Activated naive CD8-positive, alpha-beta T cell treated with anti-CD3 and anti-CD28 coated beads, Interleukin-2, amount 50 U/mL, for 16 hours (primary cell): ENCODE measurements around the gene PNPLA7.
"Not testable (repeated sequence)": the region's sequence is repeated elsewhere in the genome, so short reads cannot be mapped to it uniquely, and the experiment has no call there.

Experiments
- DNase-seq: peaks from one replicate; pipeline ENCODE4 v3.0.0-alpha.2; 2020; ENCODE audit warnings: low read depth, low spot score

Gene PNPLA7

GRCh38 chr9:137575716-137576411 lies 25.7 kb upstream of the PNPLA7 start:
- DNase-seq = no peak

- DNase-seq = no peak
These were observed 25.1 kb upstream of the PNPLA7 start for GRCh38 chr9:137575364-137575715.

- no peak for DNase-seq
These were observed 24.0 kb upstream of the PNPLA7 start for GRCh38 chr9:137574192-137574591.

GRCh38 chr9:137570566-137570965 lies 20.4 kb upstream of the PNPLA7 start:
- no peak for DNase-seq

GRCh38 chr9:137569609-137570203 lies 19.5 kb upstream of the PNPLA7 start:
- no peak for DNase-seq

- DNase-seq = not testable (repeated sequence)
These were observed 18.2 kb upstream of the PNPLA7 start for GRCh38 chr9:137568445-137568844.

GRCh38 chr9:137564817-137565411 lies 14.7 kb upstream of the PNPLA7 start:
- DNase-seq = no peak

GRCh38 chr9:137564134-137564533 lies 13.9 kb upstream of the PNPLA7 start:
- no peak for DNase-seq

- DNase-seq = no peak
These were observed 7.9 kb upstream of the PNPLA7 start for GRCh38 chr9:137558127-137558526.

- no peak for DNase-seq
These were observed 6.1 kb upstream of the PNPLA7 start for GRCh38 chr9:137556069-137556838.

- no peak for DNase-seq
These were observed 5.0 kb upstream of the PNPLA7 start for GRCh38 chr9:137555179-137555578.

- no peak for DNase-seq
These were observed 4.1 kb upstream of the PNPLA7 start for GRCh38 chr9:137554349-137554748.

GRCh38 chr9:137553654-137554053 lies 3.5 kb upstream of the PNPLA7 start:
- not testable (repeated sequence) for DNase-seq

GRCh38 chr9:137552022-137552768 lies 2.0 kb upstream of the PNPLA7 start:
- no peak for DNase-seq

GRCh38 chr9:137551264-137552021 lies 1.2 kb upstream of the PNPLA7 start, which contains the start of gene MRPL41:
MRPL41 (plus strand) TSS chr9:137551879; CDS start chr9:137552082, 203 bp downstream.
- DNase-seq = peak; percentile 78

- not testable (repeated sequence) for DNase-seq
These were observed 709 bp upstream of the PNPLA7 start for GRCh38 chr9:137550958-137551263.

- DNase-seq = no peak
These were observed 2.3 kb downstream of the PNPLA7 start for GRCh38 chr9:137547687-137548543.

- no peak for DNase-seq
These were observed 5.1 kb downstream of the PNPLA7 start for GRCh38 chr9:137545123-137545522.

- DNase-seq = no peak
These were observed 5.9 kb downstream of the PNPLA7 start for GRCh38 chr9:137544176-137544760.
